ENCODE measurements around the gene CERS6.

The CERS6 gene

DNA sequence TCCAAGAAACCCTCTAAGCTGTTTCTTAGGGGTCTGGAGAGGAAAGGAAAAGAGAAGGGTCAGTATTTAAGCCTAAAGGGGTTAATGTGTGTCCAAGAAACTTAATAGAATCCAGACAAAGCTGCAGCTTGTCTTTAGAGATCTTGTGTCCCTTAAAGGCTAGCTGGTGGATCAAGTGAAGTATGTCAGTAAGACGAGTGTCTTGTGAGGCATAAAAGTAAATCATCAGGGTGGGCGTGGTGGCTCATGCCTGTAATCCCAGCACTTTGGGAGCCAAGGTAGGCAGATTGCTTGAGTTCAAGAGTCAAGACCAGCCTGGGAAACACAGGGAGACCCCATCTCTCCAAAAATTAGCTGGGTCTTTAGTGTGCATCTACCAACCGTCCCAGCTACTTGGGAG lies 47.8 kb downstream of the CERS6 start:
- WGBS = 94% methylated on average over 3 of the region's 3 CpGs
- Histone ChIP-seq H3K9ac (ENCODE audit: low read depth, low read length) (no peak overlapping the region), H3K27ac (ENCODE audit: low read depth, low read length) (no peak overlapping the region), H3K36me3 (ENCODE audit: insufficient read depth, low read length) (no peaks in the 10 kb centered on the region), H3K4me1 (ENCODE audit: insufficient read depth, low read length) (no peaks in the 10 kb centered on the region), H3K9me3 (ENCODE audit: insufficient read depth, low read depth, low read length) (no peaks in the 10 kb centered on the region), H3K4me3 (ENCODE audit: low read length) (no peak overlapping the region), H3K27me3 (ENCODE audit: insufficient read depth, low read length) (no peaks in the 10 kb centered on the region)

DNA sequence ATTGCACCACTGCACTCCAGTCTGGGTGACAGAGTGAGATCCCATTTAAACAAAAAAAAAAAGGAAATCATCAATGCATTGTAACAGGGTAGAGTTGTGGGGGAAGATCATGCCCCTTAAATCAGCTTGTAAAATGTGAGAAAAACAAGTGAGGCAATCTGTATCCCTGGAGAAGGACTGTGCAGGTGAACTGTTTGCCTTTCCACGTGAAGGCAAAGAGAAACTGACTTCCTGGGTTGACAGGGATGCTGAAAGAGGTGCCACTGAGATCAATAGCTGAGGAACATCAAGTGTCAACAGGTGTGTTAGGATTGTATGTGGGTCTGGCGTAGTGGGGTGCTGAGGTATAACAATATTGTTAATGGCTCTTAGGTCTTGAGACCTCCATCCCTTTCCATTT lies 48.3 kb downstream of the CERS6 start:
- Histone ChIP-seq H3K27ac (ENCODE audit: low read depth, low read length) (no peak overlapping the region), H3K4me1 (ENCODE audit: insufficient read depth, low read length) (no peaks in the 10 kb centered on the region), H3K27me3 (ENCODE audit: insufficient read depth, low read length) (no peaks in the 10 kb centered on the region), H3K4me3 (ENCODE audit: low read length) (no peak overlapping the region), H3K9ac (ENCODE audit: low read depth, low read length) (no peak overlapping the region), H3K36me3 (ENCODE audit: insufficient read depth, low read length) (no peaks in the 10 kb centered on the region), H3K9me3 (ENCODE audit: insufficient read depth, low read depth, low read length) (no peaks in the 10 kb centered on the region)
- WGBS = 93% methylated on average over 2 of the region's 2 CpGs

DNA sequence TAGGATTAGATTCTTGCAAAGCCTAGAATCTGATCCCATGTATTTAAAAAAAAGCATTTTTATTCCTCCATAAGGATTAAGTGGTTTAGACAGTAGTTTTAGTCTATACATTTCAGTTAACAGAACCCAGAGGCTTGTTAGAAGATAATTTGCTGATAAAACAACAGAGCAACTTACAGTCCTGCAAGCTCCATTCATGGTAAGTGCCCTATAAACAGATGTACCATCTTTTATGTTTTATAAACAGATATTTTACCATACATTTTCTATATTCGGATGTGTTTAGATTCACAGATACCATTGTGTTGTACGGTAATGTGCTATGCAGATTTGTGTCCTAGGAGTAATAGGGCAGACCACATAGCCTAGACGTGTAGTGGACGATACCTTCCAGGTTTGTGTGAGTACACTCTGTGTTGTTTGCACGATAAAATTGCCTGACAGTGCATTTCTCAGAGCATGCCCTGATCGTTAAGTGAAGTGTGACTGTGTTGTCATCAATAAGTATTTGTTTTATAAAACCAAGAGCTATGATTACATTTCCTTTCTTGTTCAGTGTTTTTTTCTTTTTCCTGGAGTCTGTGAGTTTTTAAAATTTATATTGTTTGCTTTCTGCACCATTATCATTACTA lies 54.2 kb downstream of the CERS6 start:
- H3K4me1 ChIP-seq (ENCODE audit: insufficient read depth, low read length) = no peaks in the 10 kb centered on the region; the same call in 1 of the 2 replicates
- WGBS = 98% methylated on average over 6 of the region's 6 CpGs
- no peak overlapping the region for H3K27ac ChIP-seq (ENCODE audit: low read depth, low read length)
- H3K9me3 ChIP-seq (ENCODE audit: insufficient read depth, low read depth, low read length) = no peaks in the 10 kb centered on the region
- no peak overlapping the region for H3K9ac ChIP-seq (ENCODE audit: low read depth, low read length)
- no peaks in the 10 kb centered on the region for H3K36me3 ChIP-seq (ENCODE audit: insufficient read depth, low read length)
- H3K4me3 ChIP-seq (ENCODE audit: low read length) = no peak overlapping the region
- no peaks in the 10 kb centered on the region for H3K27me3 ChIP-seq (ENCODE audit: insufficient read depth, low read length)

DNA sequence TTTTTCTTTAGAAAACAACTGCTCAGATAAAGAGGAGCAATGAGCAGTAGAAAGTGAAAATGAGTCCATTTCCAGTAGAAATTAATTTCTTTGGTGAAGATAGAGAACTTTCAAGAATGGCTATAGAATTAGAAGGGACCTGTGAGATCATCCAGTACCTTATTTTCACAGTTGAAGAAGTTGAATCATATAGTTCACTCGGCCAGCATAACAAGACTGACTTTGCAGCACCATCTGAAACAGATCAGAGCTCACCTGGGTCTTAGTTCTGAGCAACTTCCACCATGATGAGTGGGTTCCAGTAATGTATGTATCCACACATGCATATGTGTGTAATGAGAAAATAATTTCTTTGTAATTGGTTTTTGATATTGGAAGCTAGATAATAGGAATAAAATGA lies 58.6 kb downstream of the CERS6 start:
- peaks cover 17% of the 10 kb centered on the region for H3K4me1 ChIP-seq (ENCODE audit: insufficient read depth, low read length)
- H3K4me3 ChIP-seq (ENCODE audit: low read length) = no peak overlapping the region
- H3K9ac ChIP-seq (ENCODE audit: low read depth, low read length) = no peak overlapping the region
- WGBS = 100% methylated on average over 1 of the region's 1 CpG
- H3K27me3 ChIP-seq (ENCODE audit: insufficient read depth, low read length) = no peaks in the 10 kb centered on the region
- no peaks in the 10 kb centered on the region for H3K36me3 ChIP-seq (ENCODE audit: insufficient read depth, low read length)
- no peak overlapping the region for H3K27ac ChIP-seq (ENCODE audit: low read depth, low read length)
- no peaks in the 10 kb centered on the region for H3K9me3 ChIP-seq (ENCODE audit: insufficient read depth, low read depth, low read length)

DNA sequence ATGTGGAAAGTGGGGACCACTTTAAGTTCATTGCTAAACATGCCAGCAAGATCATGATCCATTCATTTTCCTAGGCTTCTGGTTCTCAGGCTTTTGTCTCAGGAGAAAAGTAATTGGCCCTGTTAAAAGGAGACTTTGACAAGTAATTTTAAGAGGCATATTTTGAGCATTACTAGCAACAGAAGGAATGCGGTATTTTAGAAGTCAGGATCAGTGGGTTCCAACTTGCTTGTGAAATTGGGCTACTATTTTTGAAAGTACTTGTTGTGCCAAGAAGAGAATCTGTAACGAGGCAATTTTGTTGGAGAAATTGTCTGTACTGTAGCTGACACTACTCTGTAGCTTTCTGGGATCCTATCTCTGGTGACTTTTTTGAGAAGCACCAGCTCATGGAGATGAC lies 59.4 kb downstream of the CERS6 start:
- H3K27ac ChIP-seq (ENCODE audit: low read depth, low read length) = no peak overlapping the region
- no peak overlapping the region for H3K9ac ChIP-seq (ENCODE audit: low read depth, low read length)
- H3K4me1 ChIP-seq (ENCODE audit: insufficient read depth, low read length) = peaks cover 17% of the 10 kb centered on the region
- H3K27me3 ChIP-seq (ENCODE audit: insufficient read depth, low read length) = no peaks in the 10 kb centered on the region
- H3K36me3 ChIP-seq (ENCODE audit: insufficient read depth, low read length) = no peaks in the 10 kb centered on the region
- WGBS = 91% methylated on average over 2 of the region's 2 CpGs
- H3K4me3 ChIP-seq (ENCODE audit: low read length) = no peak overlapping the region
- no peaks in the 10 kb centered on the region for H3K9me3 ChIP-seq (ENCODE audit: insufficient read depth, low read depth, low read length)

DNA sequence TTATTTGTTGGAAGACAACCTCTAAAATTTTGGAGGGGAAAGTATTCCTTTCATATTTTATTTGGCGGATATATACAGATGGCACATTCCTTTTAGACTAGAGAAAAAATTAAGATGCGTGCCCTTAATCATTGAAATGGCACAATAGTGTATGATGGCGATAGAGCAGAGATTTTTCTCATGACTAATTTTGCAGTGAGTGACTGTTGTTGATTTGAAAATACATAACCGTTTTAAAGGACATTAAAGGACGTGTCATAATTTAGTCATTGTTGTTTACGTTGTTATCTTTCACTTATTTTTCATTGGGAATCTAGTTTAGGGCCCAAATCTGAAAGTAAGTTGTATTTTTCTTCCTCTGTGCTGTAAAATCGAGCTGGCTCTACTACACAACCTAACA lies 61.7 kb downstream of the CERS6 start:
- 94% methylated on average over 6 of the region's 7 CpGs for WGBS
- no peaks in the 10 kb centered on the region for H3K27me3 ChIP-seq (ENCODE audit: insufficient read depth, low read length)

DNA sequence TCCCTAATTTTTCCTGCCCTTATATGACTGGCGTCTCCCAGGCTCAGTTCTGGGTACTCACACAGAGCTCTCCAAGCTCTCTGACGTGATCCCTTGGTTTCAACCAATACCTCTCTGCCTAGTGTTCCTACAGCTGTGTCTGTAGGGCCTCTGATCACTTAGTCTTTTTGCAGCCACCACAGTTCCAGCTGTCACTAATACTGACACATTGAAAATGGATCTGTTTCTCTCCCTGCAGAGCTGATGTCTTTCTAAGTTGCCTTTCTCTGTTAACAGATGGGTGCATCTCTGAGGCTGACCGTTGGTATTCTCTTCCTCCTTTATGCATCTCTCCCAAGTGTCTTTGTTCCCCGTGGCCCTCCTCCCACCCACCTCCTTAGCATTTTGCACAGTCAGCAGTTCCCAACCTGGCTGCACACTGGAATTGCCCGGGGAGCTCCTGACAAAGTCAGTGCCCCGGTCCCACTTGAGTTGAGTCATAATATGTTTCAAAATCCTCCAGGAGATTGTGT lies 62.5 kb downstream of the CERS6 start:
- H3K27ac ChIP-seq (ENCODE audit: low read depth, low read length) = peak overlapping the region; percentile 27; the same call in 1 of the 2 replicates
- H3K27me3 ChIP-seq (ENCODE audit: insufficient read depth, low read length) = no peaks in the 10 kb centered on the region
- no peaks in the 10 kb centered on the region for H3K9me3 ChIP-seq (ENCODE audit: insufficient read depth, low read depth, low read length)
- no peak overlapping the region for H3K4me3 ChIP-seq (ENCODE audit: low read length)
- WGBS = 41% methylated on average over 6 of the region's 6 CpGs
- peaks cover 26% of the 10 kb centered on the region for H3K4me1 ChIP-seq (ENCODE audit: insufficient read depth, low read length)
- H3K36me3 ChIP-seq (ENCODE audit: insufficient read depth, low read length) = no peaks in the 10 kb centered on the region
- H3K9ac ChIP-seq (ENCODE audit: low read depth, low read length) = no peak overlapping the region

More for the DNA sequence above, 61.7 kb downstream of the CERS6 start:
- H3K9ac ChIP-seq (ENCODE audit: low read depth, low read length) = no peak overlapping the region
- H3K36me3 ChIP-seq (ENCODE audit: insufficient read depth, low read length) = no peaks in the 10 kb centered on the region
- H3K4me1 ChIP-seq (ENCODE audit: insufficient read depth, low read length) = peaks cover 26% of the 10 kb centered on the region
- no peak overlapping the region for H3K4me3 ChIP-seq (ENCODE audit: low read length)
- no peaks in the 10 kb centered on the region for H3K9me3 ChIP-seq (ENCODE audit: insufficient read depth, low read depth, low read length)
- H3K27ac ChIP-seq (ENCODE audit: low read depth, low read length) = peak overlapping the region; percentile 3

DNA sequence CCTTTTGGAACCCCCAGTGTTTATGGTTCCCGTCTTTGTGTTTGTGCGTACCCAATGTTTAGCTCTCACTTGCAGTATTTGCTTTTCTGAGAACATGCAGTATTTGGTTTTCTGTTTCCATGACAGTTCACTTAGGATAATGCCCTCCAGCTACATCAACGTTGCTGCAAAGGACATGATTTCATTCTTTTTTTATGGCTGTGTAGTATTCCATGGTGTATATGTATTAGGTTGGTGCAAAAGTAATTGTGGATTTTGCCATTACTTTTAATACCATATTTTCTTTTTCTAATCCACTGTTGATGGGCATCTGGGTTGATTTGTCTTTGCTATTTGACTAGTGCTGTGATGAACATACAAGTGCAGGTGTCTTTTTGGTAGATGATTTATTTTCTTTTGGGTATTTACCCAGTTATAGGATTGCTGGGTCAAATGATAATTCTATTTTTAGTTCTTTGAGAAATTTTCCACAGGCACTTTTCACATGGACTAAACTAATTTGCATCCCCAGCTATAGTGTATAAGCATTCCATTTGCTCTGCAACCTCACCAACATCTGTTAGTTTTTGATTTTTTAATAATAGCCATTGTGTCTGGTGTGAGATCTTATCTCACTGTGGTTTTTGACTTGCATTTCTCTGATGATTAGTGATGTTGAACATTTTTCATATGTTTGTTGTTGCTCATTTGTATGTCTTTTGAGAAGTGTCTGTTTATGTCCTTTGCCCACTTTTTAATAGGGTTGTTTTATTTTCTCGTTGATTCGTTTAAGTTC lies 63.6 kb downstream of the CERS6 start:
- H3K27me3 ChIP-seq (ENCODE audit: insufficient read depth, low read length) = no peaks in the 10 kb centered on the region
- 100% methylated on average over 5 of the region's 5 CpGs for WGBS
- no peak overlapping the region for H3K27ac ChIP-seq (ENCODE audit: low read depth, low read length)
- no peak overlapping the region for H3K9ac ChIP-seq (ENCODE audit: low read depth, low read length)
- peaks cover 26% of the 10 kb centered on the region for H3K4me1 ChIP-seq (ENCODE audit: insufficient read depth, low read length)
- H3K9me3 ChIP-seq (ENCODE audit: insufficient read depth, low read depth, low read length) = no peaks in the 10 kb centered on the region
- no peaks in the 10 kb centered on the region for H3K36me3 ChIP-seq (ENCODE audit: insufficient read depth, low read length)
- no peak overlapping the region for H3K4me3 ChIP-seq (ENCODE audit: low read length)

DNA sequence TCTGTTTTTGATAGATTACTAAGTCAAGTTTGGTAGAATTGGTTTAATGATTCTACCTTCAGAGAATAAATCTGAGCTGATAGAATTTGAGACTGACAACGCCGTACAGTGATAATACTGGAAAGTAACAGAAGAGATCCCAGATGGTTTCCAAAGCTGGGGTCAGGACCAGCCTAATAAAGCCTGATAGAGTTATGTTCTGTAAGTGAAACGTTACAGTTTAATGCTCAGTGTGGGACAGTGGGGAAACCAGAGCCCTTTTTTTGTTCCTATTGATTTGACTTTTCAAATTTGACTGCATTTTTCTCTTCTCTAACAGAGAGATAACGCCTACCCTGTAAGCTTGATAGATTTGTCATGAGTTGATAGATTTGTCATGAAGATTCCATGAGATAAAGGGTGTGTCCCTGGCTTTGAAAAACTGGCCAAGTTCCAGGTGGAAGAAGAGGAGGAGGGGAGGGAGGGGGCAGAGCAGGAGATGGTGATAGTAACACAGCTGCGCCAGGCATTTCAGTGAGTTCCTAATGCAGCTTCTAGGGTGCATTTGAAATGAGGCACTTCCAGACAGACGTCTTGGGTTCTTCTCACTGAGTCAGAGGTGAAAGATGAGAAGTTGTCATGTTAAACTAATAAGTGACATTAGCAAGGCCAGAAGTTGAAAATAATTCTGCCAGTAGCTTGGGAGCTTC lies 65.1 kb downstream of the CERS6 start:
- no peaks in the 10 kb centered on the region for H3K36me3 ChIP-seq (ENCODE audit: insufficient read depth, low read length)
- WGBS = 78% methylated on average over 6 of the region's 6 CpGs
- no peak overlapping the region for H3K27ac ChIP-seq (ENCODE audit: low read depth, low read length)
- no peak overlapping the region for H3K4me3 ChIP-seq (ENCODE audit: low read length)
- H3K27me3 ChIP-seq (ENCODE audit: insufficient read depth, low read length) = no peaks in the 10 kb centered on the region
- peaks cover 38% of the 10 kb centered on the region for H3K4me1 ChIP-seq (ENCODE audit: insufficient read depth, low read length)
- H3K9me3 ChIP-seq (ENCODE audit: insufficient read depth, low read depth, low read length) = no peaks in the 10 kb centered on the region
- no peak overlapping the region for H3K9ac ChIP-seq (ENCODE audit: low read depth, low read length)

DNA sequence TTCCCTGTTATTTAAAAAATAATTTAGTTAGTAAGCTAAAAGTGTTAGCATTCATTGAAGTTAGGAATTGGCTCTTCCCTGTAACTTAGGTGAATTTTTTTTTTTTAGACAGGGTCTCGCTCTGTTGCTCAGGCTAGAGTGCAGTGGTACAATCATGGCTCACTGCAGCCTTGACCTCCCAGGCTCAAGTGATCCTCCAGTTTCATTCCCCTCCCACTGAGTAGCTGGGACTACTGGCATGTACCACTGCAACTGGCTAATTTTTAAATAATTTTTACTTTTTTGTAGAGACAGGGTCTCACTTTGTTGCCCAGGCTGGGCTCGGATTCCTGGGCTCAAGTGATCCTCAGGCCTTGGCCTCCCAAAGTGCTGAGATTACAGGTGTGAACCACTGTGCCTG lies 66.4 kb downstream of the CERS6 start:
- 98% methylated on average over 2 of the region's 2 CpGs for WGBS
- no peak overlapping the region for H3K9ac ChIP-seq (ENCODE audit: low read depth, low read length)
- H3K9me3 ChIP-seq (ENCODE audit: insufficient read depth, low read depth, low read length) = no peaks in the 10 kb centered on the region
- no peaks in the 10 kb centered on the region for H3K36me3 ChIP-seq (ENCODE audit: insufficient read depth, low read length)
- peaks cover 40% of the 10 kb centered on the region for H3K4me1 ChIP-seq (ENCODE audit: insufficient read depth, low read length)
- no peak overlapping the region for H3K4me3 ChIP-seq (ENCODE audit: low read length)
- H3K27me3 ChIP-seq (ENCODE audit: insufficient read depth, low read length) = no peaks in the 10 kb centered on the region
- H3K27ac ChIP-seq (ENCODE audit: low read depth, low read length) = no peak overlapping the region

DNA sequence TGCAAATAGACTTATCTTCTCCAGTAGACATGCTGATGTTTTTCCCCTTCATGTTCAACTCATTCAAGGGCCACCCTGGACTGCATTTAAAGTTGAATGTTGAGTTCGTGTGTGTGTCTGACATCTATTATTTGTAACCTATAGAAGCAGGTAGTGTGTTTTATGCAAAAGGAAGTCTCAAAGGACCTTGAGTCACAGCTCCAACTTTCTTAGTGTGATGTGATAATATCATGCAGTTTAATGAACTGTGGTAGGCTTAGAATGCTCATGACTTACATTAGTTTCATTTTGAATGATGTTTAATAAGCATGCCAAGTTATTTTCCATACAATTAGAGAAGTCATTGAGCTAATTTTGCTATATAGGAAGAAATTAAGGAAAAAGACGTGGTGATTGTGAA lies 67.9 kb downstream of the CERS6 start:
- H3K4me3 ChIP-seq (ENCODE audit: low read length) = no peak overlapping the region
- H3K9ac ChIP-seq (ENCODE audit: low read depth, low read length) = no peak overlapping the region
- no peaks in the 10 kb centered on the region for H3K36me3 ChIP-seq (ENCODE audit: insufficient read depth, low read length)
- no peak overlapping the region for H3K27ac ChIP-seq (ENCODE audit: low read depth, low read length)
- no peaks in the 10 kb centered on the region for H3K27me3 ChIP-seq (ENCODE audit: insufficient read depth, low read length)
- WGBS = 87% methylated on average over 2 of the region's 2 CpGs
- no peaks in the 10 kb centered on the region for H3K9me3 ChIP-seq (ENCODE audit: insufficient read depth, low read depth, low read length)
- peaks cover 32% of the 10 kb centered on the region for H3K4me1 ChIP-seq (ENCODE audit: insufficient read depth, low read length)

All from HUES64 (cell line).